GM18870 (cell line): ENCODE results near the gene TMC7.
"Not testable (repeated sequence)": the region's sequence is repeated elsewhere in the genome, so short reads cannot be mapped to it uniquely, and the experiment has no call there.

Experiments
- ATAC-seq: cut with Tn5 transposase; IDR thresholded peaks from one replicate; pipeline ENCODE4 v1.9.1; 2021; ENCODE audit warnings: moderate library complexity; ENCODE audit not compliant: unreplicated experiment

TMC7 gene

DNA sequence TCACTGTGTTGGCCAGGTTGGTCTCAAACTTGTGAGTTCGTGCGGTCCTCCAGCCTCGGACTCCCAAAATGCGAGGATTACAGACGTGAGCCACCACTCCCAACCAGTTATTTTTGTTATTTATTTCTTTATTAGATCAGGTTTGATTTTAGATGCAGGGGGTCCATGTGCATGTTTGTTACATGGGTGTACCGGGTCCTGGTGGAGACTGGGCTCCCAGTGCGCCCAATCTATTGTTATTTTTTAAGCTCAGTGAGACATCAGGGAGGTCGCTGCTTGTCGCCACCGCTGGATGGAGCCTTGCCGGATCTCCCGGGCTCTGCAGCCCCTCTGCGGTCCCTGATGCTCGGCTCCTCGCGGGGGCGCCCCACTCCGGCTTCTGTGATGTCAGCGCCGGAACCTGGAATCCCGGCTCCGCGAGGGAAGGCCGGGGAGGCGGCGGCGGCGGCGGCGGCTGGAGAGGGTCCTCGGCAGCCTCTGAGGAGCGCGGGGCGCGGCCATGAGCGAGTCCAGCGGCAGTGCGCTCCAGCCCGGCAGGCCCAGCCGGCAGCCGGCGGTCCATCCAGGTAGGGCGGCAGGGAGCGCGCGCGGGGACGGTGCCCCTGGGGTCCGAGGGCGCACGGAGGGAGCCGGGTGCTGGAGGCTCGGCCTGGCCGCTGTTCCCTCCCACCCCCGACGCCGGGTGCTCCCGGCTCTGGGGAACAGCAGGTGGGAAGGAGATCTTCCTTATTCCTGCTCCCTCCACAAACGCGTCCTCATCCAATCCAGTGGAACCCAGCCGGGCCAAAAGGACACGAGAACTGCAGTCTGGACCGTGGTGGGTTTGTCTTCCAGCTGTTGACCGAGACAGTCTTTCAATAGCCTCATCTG is at the start of gene TMC7:
Gene TMC7, plus strand, starts transcription at position 370 of the 870 bp plus-strand sequence. Its CDS starts 130 bp downstream, at position 500.
- no peak for ATAC-seq

DNA sequence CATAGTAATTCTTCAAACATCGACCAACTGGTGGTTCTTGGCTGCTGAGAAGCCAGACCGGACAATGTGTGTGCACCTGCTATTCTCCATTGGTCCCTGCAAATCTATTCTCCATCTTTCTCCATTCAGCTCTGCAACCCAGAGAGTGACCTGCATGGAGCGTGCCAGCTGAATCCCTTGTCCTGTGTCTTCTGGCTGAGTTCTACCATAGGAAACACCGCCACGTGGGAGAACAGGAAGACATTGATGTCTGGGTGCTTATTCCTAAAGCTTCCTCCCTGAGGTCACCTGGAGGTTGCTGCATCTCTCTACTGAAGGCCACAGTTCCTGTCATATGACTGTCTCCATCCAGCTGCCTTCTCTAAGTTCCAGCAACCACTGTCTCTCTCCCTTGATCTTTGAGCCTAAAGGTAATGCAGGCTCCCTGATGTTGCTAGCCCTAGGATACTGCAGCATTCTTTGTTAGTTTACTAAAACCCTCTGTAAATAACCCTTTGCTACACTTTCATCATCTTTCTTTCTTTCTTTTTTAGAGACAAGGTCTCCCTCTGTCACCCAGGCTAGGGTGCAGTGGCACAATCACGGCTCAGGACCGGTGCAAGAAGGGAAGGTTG is 46.9 kb upstream of the TMC7 start:
- no peak for ATAC-seq

DNA sequence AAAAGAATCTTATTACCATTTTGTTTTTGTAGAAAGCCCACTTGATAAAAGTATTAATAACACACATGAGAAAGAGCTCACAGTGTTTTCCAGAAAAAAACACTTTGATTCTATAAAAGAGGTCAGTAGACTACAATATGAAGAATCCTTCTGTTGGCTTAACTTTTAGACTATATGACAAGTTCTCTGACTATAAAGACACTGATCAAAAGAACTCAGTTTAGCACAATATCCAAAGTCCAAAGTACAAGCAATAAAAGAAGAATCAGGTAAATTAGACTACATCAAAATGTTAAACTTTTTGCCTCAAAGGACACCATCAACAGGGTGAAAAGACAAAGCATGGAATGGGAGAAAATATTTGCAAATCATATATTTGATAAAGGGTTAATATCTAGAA is 46.3 kb upstream of the TMC7 start:
- ATAC-seq, result no peak

DNA sequence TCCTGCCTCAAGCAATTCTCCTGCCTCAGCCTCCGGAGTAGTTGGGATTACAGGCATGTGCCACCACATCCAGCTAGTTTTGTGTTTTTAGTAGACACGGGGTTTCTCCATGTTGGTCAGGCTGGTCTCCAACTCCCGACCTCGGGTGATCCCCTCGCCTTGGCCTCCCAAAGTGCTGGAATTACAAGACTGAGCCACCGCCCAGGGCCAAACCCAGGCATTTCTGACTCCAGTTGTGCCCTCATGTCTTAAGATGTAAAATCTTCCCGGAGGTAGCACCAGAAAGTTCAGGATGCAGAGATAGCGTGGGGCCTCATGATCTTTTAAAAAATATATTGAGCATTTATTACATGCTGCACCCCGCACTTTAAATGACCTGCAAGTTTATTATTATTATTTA is 44.7 kb upstream of the TMC7 start:
- ATAC-seq, result no peak

DNA sequence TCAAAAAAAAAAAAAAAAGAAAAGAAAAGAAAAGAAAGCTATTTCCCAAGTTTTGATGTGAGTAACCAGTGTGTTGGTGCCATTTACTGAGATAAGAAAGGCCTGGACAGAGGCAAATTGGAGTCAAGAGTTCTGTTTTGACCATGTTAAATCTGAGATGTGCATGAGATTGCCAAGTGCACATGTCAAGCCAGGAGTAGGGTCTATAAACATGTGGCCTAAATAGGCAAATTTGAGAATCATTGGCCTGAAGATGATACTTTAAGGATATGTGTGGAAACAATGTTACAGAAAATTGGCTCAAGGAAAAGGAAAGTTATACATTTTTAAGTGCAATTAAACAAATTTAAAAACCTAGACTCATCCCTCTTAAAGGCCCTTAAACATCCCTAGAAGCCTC is 42.3 kb upstream of the TMC7 start:
- no peak for ATAC-seq

DNA sequence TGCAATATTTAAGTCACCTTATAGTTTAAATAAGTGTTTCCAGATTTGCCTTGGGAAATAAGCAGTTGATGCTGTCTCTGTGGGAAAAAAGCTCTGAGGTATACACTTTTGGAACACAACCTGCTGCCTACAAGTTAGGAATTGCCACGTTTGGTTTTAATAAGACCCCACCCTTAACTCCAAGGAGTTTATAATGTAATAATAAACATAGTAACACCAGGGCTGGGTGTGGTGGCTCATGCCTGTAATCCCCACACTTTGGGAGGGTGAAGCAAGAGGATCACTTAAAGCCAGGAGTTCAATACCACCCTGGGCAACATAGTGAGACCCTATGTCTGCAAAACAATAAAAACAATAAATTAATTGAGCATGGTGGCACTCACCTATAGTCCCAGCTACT is 41.7 kb upstream of the TMC7 start:
- no peak for ATAC-seq

DNA sequence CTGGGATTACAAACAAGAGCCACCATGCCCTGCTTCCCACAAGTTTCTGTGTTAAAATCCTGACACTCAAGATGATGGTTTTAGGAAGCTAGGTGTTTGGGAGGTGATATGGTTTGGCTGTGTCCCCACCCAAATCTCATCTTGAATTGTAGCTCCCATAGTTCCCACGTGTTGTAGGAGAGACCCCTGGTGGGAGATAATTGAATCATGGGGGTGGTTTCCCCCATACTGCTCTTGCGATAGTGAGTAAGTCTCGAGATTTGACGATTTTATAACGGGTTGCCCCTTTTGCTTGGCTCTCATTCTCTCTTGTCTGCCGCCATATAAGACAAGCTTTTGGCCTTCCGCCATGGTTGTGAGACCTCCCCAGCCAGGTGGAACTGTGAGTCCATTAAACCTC is 40.3 kb upstream of the TMC7 start:
- no peak for ATAC-seq

DNA sequence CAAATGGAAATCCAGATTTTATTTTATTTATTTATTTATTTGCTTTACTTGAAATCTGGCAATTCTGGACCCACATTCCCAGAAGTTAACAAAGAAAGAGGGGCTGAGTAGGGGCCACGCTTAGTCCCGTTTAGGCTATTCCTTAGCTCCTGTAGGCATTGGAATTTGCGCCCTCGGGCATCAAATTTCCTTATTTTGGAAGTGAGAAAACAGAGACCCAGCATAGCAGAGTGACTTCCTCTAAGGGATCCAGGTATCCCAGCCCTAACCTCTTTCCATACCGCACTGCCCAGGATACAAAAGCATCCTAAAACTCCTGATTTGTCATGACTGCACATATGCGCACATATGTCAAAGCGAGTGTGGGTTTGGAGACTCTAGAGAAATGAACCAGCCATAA is 38.5 kb upstream of the TMC7 start:
- no peak for ATAC-seq

DNA sequence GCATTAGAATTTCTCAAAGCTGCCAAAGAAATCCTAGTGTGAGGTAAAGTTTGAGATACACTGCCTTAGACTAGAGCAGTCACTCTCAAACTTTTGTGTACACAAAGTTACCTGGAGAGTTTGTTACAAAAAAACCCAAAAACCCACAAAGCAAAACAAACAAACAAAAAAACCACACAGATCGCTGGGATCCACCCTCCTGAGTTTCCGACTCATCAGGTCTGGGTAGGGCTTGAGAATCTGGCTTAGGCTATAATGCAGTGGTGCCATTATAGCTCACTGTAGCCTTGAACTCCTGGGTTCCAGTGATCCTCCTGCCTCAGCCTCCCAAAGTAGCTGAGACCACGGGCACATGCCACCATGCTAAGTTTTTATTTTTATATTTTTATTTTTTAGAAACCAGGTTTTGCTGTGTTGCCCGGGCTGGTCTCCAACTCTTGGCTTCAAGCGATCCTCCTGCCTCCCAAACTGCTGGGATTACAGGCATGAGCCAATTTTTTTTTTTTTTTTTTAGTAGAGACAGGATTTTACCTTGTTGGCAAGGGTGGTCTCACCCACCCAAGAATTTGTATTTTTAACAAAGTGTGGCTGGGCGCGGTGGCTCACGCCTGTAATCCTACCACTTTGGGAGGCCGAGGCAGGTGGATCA is 35.2 kb upstream of the TMC7 start:
- no peak for ATAC-seq

DNA sequence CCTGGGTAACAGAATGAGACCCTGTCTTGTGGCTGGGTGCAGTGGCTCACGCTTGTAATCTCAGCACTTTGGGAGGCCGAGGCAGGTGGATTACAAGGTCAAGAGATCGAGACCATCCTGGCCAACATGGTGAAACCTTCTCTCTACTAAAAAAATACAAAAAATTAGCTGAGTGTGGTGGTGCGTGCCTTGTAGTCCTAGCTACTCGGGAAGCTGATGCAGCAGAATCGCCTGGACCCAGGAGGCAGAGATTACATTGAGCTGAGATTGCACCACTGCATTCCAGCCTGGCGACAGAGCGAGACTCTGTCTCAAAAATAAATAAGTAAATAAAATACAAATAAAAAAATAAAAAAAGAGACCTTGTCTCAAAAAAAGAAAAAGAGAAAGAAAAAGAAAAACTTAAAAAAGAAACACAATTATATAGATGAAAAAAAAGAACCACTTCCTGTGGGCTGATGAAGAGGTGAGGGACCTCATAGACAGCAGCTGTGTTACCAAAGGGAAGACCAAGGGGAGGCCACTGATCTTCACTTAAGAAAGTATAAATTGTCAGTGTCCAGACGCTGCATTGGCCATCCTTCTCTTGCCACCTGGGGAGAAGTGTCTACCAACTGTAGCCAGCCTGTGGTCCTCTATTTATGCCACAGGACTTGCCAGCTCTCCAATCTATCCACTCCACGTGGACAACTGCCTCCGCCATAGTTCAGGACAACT is 33.1 kb upstream of the TMC7 start:
- no peak for ATAC-seq

DNA sequence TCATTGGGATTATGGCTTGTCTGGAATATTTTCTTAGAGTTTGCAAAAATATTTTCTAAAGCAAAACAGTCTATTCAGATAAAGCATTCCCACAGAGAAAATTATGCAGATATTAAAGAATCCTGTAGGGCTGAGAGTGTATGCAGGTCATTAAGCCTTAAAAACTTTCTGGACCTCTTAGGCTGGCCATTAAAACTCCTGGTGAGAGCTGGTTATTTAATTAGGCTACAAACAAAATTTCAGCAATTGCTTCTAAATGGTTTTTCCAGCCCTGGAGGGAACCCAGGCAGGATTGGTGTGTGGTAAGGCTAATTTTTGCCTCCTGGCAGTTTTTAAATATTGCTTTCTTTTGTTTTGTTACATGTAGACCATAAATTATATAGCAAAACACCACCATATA is 30.2 kb upstream of the TMC7 start:
- no peak for ATAC-seq

DNA sequence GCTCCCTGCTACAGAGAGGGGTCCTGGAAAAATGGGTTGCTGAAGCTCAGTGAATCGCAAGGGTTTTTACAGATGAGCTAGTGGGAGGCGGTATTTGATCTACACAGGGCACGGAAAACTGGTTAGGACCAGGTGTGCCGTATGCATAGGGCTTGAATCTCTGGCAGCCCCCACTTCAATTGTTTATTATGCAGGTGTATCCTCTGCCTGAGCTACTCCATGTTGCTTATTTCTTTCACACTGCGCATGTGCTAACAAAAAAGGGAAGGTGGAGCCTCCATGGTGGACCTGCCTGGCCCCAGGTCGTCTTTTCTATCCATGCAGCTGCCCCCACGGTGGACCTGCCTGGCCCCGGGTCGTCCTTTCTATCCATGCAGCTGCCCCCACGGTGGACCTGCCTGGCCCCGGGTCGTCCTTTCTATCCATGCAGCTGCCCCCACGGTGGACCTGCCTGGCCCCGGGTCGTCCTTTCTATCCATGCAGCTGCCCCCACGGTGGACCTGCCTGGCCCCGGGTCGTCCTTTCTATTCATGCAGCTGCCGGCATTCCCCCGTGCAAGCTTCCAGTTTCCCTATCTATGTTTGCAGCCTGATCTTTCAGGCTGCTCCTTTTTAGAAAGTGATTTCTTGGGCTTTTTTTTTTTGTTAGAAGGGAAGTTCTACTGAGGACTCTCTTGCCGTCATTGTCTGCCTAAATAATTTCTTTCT is 27.7 kb upstream of the TMC7 start:
- ATAC-seq, result not testable (repeated sequence)

DNA sequence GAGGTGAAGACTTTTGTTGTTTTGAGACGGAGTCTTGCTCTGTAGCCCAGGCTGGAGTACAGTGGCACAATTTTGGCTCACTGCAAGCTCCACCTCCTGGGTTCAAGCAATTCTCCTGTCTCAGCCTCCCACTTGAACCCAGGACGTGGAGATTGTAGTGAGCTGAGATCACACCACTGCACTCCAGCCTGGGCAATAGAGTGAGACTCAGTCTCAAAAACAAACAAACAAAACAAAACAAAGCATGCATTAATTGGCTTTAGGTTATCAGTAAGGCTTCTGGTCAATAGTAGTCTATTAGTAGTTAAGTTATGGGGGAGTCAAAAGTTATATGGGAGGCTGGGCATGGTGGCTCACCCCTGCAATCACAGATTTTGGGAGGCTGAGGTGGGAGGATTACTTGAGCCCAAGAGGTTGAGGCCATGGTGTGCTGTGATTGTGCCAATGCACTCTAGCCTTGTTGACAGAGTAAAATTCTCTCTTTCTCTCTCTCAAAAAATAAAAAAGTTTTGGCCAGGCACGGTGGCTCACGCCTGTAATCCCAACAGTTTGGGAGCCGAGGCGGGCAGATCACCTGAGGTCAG is 27.0 kb upstream of the TMC7 start:
- ATAC-seq, result not testable (repeated sequence)

DNA sequence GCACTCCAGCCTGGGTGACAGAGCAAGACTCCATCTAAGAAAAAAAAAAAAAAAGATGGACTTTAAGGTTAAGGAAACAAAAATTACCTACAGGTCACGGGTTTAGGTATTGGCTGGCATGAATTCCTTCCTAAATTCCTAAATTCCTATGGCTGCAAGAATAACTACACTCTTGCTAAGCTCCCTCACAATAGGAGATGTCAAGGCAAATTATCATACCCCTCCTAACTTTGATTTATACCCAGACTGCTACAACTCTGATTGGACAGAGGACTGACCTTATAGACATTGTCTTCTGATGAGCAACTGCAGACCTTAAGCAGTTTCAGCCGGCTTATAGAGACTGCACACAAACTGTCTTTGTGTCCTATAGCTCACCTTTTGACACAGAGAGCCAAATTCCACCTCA is 25.1 kb upstream of the TMC7 start:
- no peak for ATAC-seq

DNA sequence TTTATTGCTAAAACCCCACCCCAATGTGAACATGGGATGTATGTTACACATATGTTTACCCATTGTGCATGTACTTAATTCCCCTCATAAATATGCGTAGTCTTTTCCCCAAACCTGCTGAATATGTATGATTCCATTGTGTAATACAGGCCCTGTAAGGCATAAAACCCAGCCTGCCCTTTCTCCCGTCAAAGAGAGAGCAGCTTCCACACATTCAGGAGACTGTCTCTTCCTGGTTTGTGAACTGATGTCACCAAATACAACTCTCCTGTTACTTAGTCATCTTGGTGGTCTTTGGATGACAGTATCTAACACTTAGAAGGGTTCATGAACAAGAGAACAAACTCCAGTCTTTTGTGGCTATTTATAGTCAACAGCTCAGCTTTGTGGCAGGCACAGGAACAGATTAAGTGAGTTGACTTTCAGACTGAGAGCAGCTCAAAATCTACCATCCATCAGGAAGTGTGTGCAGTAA is 24.7 kb upstream of the TMC7 start:
- no peak for ATAC-seq

DNA sequence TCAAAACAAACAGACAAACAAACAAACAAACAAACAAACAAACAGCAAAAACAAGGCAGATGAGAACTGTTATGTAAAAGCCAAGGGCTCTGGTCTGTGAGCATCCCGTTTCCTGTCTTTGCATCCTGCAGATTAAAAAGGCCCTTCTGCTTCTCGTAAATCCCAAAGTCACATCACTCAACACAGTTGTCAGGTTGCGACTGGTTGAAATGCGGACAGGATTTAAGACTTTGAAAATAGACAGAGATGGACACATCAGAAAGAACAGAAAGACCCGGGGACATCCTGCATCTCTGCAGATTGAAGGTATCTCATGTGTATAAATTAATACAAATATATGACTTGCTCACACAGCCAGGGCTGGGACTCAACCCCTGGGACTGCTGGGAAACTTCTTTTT is 18.2 kb upstream of the TMC7 start:
- no peak for ATAC-seq

DNA sequence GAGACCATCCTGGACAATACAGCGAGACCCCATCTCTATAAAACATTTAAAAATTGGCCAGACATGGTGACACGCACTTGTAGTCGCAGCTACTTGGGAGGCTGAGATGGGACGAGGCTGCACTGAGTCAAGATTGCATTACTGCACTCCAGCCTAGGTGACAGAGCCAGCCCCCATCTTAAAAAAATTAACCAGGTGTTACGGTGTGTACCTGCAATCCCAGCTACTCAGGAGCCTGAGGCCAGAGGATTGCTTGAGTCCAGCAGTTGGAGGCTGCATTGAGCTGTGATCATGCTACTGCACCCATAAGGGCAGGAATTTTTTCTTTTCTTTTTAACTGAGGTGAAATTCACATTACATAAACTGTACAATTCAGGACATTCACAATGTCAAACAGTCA is 16.9 kb upstream of the TMC7 start:
- ATAC-seq, result no peak

DNA sequence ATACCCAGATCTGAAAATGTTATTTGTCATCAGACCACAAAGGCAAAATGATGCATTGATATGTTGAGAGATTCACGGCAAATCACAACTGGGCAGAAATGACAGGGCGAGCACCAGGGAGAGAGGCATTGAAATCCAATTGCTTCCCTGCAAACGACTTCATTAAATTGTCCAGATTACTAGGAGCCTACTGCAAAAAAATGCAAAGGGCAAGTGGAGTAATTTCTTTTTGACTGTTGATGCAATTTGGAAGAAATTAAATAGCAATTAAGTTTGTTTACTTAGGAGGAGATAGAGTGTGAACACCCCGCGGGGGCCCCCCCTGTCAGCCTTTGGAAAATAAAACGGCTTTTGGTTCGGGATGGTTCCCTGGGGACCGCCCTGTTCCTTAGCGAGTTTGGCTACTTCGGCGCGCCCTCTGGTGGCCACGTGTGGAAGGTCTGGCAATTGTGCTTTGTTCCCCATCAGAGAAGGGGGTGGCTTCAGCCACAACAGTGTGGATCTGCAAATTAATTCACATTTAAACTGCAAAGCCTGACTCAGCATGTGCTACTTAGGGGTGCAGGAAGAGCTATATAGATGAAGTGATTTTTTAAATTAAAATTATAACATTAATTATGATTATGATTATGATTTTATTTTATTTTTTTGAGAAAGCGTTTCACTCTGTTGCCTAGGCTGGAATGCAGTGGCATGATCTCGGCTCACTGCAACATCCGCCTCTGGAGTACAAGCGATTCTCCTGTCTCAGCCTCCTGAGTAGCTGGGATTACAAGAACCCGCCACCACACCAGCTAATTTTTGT is 14.5 kb upstream of the TMC7 start:
- no peak for ATAC-seq

DNA sequence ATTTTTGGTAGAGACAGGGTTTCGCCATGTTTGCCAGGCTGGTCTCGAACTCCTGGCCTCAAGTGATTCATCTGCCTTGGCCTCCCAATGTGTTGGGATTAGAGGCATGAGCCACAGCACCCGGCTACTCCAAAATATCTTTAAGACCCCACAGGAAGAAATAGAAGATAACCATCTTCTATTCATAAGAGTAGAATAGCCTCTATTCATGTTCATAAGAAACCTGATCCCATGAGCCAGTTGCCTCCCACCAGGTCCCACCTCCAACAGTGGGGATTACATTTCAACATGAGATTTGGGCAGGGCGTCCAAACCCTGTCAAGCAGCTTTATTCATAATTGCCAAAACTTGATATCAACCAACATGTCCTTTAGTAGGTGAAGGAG is 13.9 kb upstream of the TMC7 start:
- ATAC-seq, result no peak

DNA sequence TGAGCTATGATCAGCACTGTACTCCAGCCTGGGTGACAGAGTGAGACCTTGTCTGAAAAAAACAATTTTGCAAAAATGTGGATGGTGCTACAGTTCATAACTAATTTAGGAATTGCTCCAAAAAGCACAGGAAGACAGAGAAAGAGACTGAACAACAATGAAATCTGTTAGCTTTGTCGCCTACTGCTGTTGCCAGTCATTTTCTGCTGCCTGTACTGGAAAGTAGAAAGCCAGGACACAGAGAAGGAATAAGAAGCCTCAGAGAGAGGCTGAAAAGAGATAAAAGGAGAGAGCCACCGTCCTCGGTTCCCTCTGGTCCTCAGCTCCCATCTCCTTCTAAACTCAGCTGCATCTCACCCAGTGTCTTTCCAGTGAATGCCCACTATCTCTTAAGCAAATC is 8.6 kb upstream of the TMC7 start:
- ATAC-seq, result no peak
